ENCODE data around the gene SALL1.

The SALL1 gene

DNA sequence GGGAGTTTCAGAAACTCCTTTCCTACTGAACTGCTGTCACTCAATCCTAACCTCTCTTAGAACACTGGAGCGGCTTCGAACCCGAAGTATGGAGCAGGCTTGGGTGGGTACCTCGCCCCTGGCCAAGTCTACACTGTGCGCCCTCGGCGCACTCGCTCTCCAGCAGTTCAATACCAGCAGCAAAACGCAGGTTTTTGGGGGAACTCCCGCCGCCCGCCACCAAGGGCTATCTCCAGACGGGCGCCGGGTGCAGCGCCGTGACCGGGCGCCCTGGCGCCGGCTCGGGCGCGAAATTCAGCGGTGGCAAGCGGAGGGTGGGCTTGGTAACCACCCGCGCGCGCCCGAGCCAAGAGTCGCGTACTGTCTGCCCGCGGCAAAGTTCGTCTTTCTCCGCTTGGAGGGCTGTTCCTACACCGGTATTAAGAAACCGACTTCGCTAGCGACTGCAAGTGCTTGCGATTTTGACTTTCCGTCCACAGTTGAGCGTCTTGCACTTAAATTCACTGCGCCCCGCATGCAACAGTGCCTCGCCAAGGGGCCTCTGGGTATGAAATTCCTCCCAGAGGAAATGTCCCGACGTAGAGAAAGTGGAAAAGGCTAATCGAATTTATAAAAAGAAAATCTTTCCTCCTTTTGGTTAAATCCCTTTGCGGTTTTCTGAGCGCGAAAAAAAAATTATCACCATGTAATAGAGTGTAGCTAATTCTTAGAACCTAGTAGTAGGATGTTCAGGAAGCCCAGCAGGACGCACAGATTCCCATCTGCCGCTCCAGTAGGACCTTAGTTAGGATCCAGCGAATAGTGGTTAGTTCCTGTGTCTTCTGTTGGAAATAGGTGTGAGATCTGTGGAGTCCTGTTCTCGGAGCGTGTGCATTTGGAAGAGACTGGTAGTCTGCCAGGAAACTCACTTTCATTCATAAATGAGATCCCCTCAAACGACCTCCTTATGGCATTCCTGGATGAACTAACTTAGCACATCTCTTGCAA, 5.0 kb upstream of the SALL1 start:
- DNase-seq = no peak

DNA sequence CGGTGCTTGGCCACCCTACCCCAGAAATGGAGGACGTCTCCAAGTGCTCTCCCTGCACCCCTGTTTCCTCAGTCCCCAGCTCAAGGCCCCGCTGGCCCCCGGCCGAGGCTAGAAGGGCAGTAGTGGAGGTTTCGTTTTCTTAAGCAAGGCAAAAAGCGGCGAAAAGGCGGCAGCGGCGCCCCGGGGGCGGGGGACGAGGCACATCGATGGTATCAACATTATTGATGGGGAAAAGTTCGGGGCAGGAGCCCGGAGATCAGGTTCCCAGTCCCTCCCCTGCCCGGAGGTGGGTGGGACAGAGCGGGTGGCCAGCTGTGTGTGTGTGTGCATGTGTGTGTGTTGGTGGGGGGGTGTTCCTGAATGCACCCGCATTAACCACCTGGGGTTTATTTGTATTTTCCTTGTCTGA, 4.1 kb upstream of the SALL1 start:
- no peak for DNase-seq

- no peak for DNase-seq
Measured at GRCh38 chr16:51154271-51155171, 3.5 kb upstream of the SALL1 start.

- DNase-seq = no peak
Measured at GRCh38 chr16:51153577-51154031, 2.5 kb upstream of the SALL1 start.

DNA sequence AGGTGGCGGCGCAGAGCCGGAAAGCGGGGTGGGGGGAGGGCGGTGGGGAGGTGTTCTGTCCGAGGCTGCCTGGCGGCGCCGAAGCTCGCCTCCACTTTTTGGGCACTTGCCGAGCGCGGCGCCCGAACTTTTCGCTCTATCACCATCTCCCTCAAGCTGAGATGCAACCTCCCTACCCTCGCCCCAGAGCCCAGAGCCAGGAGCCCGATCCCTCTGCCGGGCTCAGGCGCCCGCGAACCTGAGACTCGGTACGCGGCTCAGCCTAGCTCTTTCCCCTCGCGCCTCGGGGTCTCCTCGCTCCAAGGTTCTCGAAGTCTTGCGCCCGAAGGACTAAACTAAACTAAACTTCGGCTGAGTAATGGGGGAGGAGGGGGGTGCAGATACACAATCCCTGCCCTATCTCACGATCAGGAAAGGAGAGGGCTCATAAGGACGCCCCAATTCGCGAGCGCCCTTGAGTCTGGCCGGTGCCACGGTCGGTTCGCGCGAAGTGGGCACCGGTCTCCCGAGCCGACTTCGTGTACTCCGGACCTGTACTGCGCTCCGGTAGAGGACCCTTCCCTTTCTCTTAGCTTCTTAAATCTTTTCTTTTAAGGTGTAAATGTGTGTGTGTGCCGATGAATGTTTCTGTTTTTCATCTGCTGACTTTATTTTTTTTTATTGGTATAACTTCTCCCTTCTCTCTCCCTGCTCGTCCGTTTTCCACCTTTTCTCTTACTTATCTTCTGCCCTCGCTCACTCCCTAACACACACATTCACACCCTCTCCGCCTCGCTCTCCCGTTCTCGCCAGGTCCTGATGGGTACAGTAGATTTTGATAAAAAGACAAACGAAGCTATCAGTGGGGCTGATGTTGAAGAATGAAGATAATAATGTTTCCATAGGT, 1.9 kb upstream of the SALL1 start:
- DNase-seq = no peak

DNA sequence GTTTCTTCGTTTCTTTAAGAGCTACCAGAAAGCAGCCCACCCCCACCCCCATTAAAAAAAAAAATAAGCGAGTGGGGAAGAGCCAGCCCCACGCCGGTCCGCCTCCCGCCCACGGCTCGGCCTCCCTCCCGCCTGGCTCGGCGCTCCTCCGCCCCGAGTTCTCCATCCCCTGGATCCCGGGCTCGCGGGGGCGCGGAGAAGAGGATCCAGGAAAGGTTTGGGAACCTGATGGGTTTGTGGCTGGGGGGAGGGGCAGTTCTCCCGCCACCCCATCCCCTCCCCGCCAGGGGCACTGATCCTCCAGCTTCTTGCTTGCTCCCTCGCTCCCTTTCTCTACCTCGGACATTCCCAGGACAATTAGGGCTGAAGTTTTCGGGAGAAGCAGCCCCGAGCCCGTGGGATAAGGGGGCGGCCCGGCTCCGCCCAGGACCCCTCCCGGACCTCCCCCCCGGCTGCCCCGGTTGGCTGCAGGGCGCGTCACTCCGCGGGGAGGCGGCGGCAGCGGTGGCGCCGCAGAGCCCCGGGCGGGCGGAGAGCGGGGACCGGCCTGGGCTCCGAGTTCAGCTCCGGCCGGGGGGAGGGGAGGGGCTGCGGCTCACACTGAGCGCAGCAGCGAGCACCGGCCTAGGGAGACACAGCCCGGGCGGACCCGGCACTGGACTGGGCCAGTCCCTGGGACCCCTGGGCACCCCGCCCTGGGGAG, 1.0 kb upstream of the SALL1 start:
- DNase-seq = peak; percentile 57

- peak; percentile 89 for DNase-seq
Measured at GRCh38 chr16:51151435-51151960, 428 bp upstream of the SALL1 start.

- DNase-seq = no peak
Measured at GRCh38 chr16:51150165-51150887, 744 bp downstream of the SALL1 start.

DNA sequence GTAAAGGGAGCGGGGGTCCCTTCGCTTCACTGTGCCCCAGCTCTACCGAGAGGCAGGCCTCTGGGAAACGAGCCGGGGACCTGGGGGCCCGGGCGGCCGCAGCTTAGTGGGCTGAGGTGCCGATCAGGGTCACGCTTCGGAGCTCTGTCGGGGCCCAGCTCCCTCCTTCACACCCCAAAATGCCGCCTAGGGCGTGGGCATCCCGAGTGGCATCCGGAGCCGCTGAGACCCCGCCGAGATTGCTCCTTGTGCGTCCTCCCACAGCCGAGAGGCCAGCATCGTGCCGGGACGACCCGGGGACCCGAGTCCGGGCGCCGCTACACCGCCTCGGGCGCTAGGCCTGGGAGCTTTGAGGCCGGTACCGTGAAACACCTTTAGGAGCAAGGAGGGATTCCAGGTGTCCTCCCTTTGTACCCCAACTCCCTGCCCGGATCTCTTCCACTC, 1.3 kb downstream of the SALL1 start:
- DNase-seq = no peak

DNA sequence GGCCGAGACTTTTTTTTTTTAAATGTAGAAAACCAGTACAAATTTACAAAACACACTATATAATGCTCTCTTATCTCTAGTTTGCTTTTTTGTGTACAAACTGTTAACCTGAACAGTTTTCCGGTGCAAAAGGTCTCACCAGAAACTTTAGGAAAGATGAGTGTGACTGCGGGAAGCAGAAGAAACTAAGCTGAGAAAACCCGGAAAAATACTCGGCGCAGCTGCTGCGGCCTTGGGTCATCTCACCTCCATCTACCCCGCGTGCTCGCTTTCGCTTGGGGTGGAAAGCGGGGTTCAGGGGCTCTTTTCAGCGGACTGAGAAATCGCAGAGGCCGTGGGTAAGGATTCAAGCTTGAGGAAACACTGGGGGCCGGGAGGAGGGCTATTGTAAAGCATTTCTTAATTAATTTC, 1.8 kb downstream of the SALL1 start:
- DNase-seq = no peak

DNA sequence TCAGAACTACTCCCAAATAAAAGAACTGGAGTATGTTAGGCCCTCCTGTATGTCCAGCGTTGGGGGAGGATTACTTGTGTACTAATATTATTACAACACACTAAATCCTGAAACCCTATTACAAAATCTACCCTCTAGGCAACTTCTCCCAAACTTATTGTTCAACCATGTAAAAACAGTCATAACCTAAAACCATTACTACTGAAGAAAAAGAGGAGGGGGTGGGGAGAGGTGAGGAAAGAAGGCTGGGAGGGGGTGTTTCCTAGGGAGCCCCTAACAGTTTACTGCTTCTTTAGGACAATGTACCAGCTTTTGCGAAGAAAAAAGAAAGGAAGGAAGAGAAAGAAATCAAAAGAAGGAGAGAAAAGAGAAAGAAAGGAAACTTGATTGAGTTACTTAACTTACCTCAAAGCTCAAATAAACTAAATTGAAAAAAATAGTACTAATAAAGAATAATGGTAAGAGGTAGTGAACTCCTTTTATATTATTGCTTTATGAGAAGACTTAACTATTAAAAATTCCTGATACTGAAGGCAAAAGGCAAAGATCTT, 2.3 kb downstream of the SALL1 start:
- DNase-seq = no peak

DNA sequence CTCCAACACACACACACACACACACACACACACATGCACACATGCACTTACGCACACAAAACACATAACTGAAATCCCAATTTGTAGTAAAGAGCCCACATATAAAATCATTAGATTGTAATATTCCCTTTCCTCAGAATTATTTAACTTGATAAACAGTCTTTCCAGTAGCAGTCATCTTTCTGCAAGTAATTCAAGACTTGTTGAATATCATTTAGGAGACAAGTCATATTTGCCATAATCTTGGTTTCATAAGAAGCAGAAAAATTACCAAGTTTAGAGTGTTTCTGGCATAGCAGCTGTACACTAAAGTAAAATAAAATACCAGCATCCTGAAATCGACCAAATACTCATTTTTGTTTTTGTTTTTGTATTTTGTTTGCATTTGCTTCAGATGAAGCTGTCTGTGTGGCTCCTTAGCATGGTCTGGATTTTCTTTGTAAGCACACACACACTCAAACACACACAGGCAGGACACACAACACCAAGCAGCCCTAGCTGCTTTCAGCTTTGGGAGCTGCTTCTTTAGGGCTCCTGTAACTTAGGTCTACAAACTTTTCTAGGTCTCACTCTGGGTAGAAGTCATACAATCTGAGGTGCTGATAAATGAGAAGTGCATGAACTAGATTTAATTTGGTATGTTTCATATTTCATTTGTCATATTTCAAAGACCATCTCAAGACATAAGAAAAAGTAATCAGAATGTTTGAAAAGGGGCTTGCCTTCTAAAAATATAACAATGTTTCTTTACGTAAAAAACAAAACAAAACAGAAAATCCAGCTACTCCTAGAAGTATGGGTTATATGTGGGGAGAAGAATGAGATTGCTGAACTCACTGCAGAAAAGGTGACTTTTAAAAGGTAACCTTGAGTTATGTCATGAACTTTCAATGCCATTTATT, 3.0 kb downstream of the SALL1 start:
- DNase-seq = no peak

DNA sequence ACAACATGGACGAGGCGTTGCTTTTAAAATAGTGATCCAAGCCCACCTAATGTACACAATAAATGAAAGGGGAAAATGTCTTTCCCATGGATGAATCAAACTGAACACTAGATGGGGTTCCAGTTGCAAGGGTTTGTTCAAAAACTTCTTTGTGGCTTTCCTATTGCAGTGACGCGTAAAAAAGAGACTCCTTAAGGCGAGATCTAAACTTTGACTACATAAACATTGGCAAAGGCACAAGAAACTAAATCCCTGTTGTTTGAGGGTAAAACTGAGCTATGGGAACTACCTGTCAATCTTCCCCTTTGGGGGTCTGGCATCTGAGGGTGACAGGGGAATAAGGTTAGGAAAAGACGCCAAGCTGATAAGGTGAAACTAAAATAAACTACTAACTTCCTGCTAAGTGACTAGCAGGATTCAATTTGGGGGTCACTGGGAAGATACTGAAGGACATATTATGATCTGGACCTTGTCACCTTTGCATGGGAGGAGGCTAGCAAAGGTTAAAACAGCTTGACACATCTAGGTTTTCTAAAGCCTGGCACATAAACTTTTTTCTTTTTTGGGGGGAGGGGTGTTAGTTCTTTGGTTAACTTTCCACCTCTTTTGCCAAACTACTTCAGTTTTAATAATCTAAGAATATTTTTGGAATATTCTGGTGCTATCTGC, 4.7 kb downstream of the SALL1 start:
- no peak for DNase-seq

DNA sequence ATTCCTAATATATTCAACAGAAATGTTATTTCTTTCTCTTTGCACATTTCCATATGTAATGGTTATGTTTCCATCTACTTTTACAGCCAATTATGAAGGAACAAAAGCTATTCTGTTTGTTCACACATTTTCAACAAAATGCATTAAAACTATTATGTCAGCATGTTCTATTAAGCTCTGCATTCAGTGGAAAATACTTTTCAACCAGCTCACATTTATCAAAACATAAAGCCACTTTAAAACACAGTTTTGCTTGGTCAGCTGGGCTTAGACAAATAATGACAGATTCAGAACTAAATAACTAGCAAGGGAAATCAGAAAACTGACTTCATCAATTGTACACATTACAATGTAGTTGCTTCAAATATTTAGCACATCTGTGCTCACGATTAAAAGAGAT, 6.9 kb downstream of the SALL1 start:
- no peak for DNase-seq

DNA sequence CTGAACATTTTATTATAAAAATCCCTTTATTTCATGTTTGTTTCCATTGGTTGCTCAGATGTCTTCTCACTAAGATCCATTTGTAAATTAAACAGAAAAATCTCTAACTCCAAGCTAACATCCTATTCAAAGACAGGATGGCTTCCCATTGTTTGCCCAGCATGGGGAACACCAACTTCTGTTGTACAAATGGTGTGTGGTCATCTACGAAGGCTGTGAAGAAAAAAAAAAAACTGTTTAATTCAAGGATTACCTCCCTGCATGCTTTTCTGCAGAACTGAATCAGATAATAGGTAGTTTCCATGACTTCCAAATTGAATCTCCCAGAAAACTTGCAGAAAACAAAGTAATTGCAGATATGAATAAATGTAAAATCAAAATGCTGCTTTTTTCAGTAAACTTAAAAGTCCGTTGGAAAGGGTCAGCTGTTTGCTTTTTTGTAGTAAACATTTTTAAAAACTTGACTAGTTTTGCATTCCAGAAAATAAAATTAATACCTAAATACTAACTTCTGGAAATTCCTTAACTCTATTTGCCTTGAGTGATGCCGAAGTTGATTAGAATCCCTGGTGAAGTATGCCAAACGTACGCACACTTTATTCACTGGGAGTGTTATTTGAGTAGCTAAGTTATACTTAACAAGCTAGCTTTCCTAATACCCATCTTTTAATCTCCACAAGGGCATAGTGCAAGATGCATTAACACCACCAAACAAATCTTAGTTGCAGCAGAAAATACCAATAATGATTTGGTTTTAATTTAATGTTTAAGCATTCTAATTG, 7.7 kb downstream of the SALL1 start:
- DNase-seq = no peak

GRCh38 chr16:51141541-51141940, 9.5 kb downstream of the SALL1 start:
- no peak for DNase-seq

- DNase-seq = no peak
Measured at GRCh38 chr16:51141106-51141505, 10.0 kb downstream of the SALL1 start.

- DNase-seq = no peak
Measured at GRCh38 chr16:51140112-51140511, 11.0 kb downstream of the SALL1 start.

Measured in NCI-H1092 (cell line).